DMS79 (cell line): Measurements from ENCODE around the gene SMYD4.
"Not testable (repeated sequence)": the region's sequence is repeated elsewhere in the genome, so short reads cannot be mapped to it uniquely, and the experiment has no call there.

Experiments
- DNase-seq: peaks from one replicate; lab custom pipeline; 2025; lab: John Stamatoyannopoulos, UW

SMYD4 gene

GRCh38 chr17:1753767-1754429 is 75.8 kb downstream of the SMYD4 start:
- no peak for DNase-seq

GRCh38 chr17:1752425-1753262 is 77.1 kb downstream of the SMYD4 start:
- DNase-seq: no peak

- DNase-seq: no peak
These were observed 79.1 kb downstream of the SMYD4 start for GRCh38 chr17:1750628-1751027.

- no peak for DNase-seq
These were observed 82.6 kb downstream of the SMYD4 start for GRCh38 chr17:1746975-1747543.

GRCh38 chr17:1745513-1746020 is 84.1 kb downstream of the SMYD4 start:
- no peak for DNase-seq

GRCh38 chr17:1744551-1745512 is 84.9 kb downstream of the SMYD4 start:
- no peak for DNase-seq

GRCh38 chr17:1743088-1743439 is 86.6 kb downstream of the SMYD4 start:
- DNase-seq: no peak

GRCh38 chr17:1742371-1743087 is 87.2 kb downstream of the SMYD4 start, which contains the start of gene SERPINF2:
Gene SERPINF2, plus strand, starts transcription at chr17:1742871. Its CDS starts 2,125 bp downstream, at chr17:1744996.
- DNase-seq: no peak

- not testable (repeated sequence) for DNase-seq
These were observed 87.8 kb downstream of the SMYD4 start for GRCh38 chr17:1741899-1742298.

GRCh38 chr17:1737531-1738291 is 92.0 kb downstream of the SMYD4 start:
- no peak for DNase-seq

GRCh38 chr17:1736348-1737281 is 93.1 kb downstream of the SMYD4 start:
- DNase-seq: no peak

- no peak for DNase-seq
These were observed 93.8 kb downstream of the SMYD4 start for GRCh38 chr17:1735834-1736347.

GRCh38 chr17:1735418-1735817 is 94.3 kb downstream of the SMYD4 start:
- no peak for DNase-seq

- DNase-seq: no peak
These were observed 95.9 kb downstream of the SMYD4 start for GRCh38 chr17:1733759-1734158.

- no peak for DNase-seq
These were observed 96.8 kb downstream of the SMYD4 start for GRCh38 chr17:1732833-1733321.

GRCh38 chr17:1732241-1732832 is 97.4 kb downstream of the SMYD4 start:
- no peak for DNase-seq

GRCh38 chr17:1731194-1731506 is 98.6 kb downstream of the SMYD4 start:
- no peak for DNase-seq
